ENCODE results near the gene EXOC3L4.

The EXOC3L4 gene

DNA sequence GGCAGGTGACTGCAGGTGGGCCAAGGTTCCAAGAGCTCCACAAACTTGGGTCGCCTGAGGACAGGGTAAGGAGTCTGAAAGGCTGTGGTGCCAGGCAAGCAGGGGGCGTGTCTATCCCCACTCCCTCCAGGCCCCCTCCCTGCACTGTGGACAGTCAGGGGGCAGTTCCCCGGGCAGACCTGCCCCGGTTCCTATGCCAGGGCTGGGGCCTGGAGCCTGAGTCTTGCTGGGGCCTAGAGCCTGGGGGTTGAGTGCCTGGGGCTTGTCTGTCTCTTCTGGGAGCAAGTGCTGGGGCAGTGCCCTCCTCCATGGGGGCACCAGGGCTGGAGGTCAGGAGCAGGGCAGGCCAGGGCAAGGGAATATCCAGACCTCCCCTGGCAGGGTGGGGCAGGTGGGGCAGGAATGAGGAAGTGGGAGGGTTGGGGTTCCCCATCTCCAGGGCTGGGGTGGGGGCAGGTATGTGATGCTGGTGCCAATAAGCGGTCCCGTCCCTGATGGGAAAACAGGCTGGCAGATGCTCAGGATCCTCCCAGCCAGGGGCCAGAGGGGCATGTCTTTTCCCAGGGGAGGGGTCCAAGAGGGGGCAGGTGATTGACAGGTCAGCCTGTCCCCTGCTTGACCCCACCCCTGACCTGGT lies 16.8 kb downstream of the EXOC3L4 start:
- TF ChIP-seq, protein P1, sequence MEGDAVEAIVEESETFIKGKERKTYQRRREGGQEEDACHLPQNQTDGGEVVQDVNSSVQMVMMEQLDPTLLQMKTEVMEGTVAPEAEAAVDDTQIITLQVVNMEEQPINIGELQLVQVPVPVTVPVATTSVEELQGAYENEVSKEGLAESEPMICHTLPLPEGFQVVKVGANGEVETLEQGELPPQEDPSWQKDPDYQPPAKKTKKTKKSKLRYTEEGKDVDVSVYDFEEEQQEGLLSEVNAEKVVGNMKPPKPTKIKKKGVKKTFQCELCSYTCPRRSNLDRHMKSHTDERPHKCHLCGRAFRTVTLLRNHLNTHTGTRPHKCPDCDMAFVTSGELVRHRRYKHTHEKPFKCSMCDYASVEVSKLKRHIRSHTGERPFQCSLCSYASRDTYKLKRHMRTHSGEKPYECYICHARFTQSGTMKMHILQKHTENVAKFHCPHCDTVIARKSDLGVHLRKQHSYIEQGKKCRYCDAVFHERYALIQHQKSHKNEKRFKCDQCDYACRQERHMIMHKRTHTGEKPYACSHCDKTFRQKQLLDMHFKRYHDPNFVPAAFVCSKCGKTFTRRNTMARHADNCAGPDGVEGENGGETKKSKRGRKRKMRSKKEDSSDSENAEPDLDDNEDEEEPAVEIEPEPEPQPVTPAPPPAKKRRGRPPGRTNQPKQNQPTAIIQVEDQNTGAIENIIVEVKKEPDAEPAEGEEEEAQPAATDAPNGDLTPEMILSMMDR (IDR thresholded peaks at IDR 0.05; ENCODE audit: low read length), result no peak
- no peak for TF ChIP-seq EZH2 (IDR thresholded peaks at IDR 0.05; ENCODE audit: borderline replicate concordance, low read length)
- Histone ChIP-seq H3K4me3 (ENCODE audit: low read depth, low read length, poor library complexity, severe bottlenecking) (peak overlapping the region; percentile 19), H3K79me2 (ENCODE audit: insufficient read depth, low read length) (no peaks in the 10 kb centered on the region), H3K27me3 (ENCODE audit: insufficient read depth, low read length) (no peaks in the 10 kb centered on the region; the same call in 1 of the 2 replicates), H3K9me2 (ENCODE audit: low read depth, low read length) (no peaks in the 10 kb centered on the region), H3K4me2 (ENCODE audit: low read length) (peak overlapping the region; percentile 23; the same call in 1 of the 2 replicates), H3F3A (ENCODE audit: insufficient read depth, low read length) (no peaks in the 10 kb centered on the region), H3K4me1 (ENCODE audit: insufficient read depth, low read length, severe bottlenecking) (peaks cover 44% of the 10 kb centered on the region), H4K20me1 (ENCODE audit: insufficient read depth, low read length) (no peaks in the 10 kb centered on the region), H2AFZ (ENCODE audit: low read length) (no peak overlapping the region), H3K9me3 (ENCODE audit: low read length) (no peaks in the 10 kb centered on the region), H3K36me3 (ENCODE audit: insufficient read depth, low read length) (no peaks in the 10 kb centered on the region), H3K27ac (ENCODE audit: low read depth, low read length, poor library complexity, severe bottlenecking) (peak overlapping the region; percentile 64), H3K9ac (ENCODE audit: low read length) (peak overlapping the region; percentile 8; the same call in 1 of the 2 replicates)

- Histone ChIP-seq H4K20me1 (ENCODE audit: insufficient read depth, low read length) (no peaks in the 10 kb centered on the region), H3K9me2 (ENCODE audit: low read depth, low read length) (no peaks in the 10 kb centered on the region), H2AFZ (ENCODE audit: low read length) (no peak overlapping the region), H3K4me3 (ENCODE audit: low read depth, low read length, poor library complexity, severe bottlenecking) (no peak overlapping the region), H3K9ac (ENCODE audit: low read length) (peak overlapping the region; percentile 32; the same call in 1 of the 2 replicates), H3K4me2 (ENCODE audit: low read length) (peak overlapping the region; percentile 23; the same call in 1 of the 2 replicates), H3F3A (ENCODE audit: insufficient read depth, low read length) (no peaks in the 10 kb centered on the region), H3K4me1 (ENCODE audit: insufficient read depth, low read length, severe bottlenecking) (peaks cover 43% of the 10 kb centered on the region), H3K79me2 (ENCODE audit: insufficient read depth, low read length) (no peaks in the 10 kb centered on the region), H3K36me3 (ENCODE audit: insufficient read depth, low read length) (no peaks in the 10 kb centered on the region), H3K27ac (ENCODE audit: low read depth, low read length, poor library complexity, severe bottlenecking) (peak overlapping the region; percentile 64), H3K9me3 (ENCODE audit: low read length) (no peaks in the 10 kb centered on the region), H3K27me3 (ENCODE audit: insufficient read depth, low read length) (no peaks in the 10 kb centered on the region; the same call in 1 of the 2 replicates)
- TF ChIP-seq, protein P1 (IDR thresholded peaks at IDR 0.05; ENCODE audit: low read length), result no peak
- TF ChIP-seq EZH2 (IDR thresholded peaks at IDR 0.05; ENCODE audit: borderline replicate concordance, low read length), result no peak
These were observed 18.1 kb downstream of the EXOC3L4 start for GRCh38 chr14:103112400-103113243.

DNA sequence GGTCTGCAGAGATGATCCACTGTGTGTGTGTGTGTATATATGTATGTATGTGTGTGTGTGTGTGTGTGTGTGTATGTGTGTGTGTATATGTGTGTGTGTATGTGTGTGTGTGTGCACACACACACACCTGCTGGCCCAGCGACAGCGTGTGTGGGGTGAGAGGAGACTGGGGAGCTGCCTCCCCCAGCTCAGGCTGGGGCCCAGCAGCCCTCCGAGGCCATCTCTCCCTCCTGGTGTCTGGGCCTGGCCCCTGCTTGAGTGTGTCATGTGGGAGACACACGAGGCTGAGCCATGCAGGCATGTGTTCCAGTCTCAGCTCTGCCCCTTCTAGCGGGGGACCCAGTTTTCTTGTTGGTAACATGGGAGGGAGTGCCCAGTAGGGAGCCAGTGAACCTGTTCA lies 18.8 kb downstream of the EXOC3L4 start:
- no peak overlapping the region; the same call in 1 of the 2 replicates for H3K9ac ChIP-seq (ENCODE audit: low read length)
- H3K4me3 ChIP-seq (ENCODE audit: low read depth, low read length, poor library complexity, severe bottlenecking), result no peak overlapping the region
- no peaks in the 10 kb centered on the region; the same call in 1 of the 2 replicates for H3K27me3 ChIP-seq (ENCODE audit: insufficient read depth, low read length)
- no peak overlapping the region for H3K27ac ChIP-seq (ENCODE audit: low read depth, low read length, poor library complexity, severe bottlenecking)
- H3K36me3 ChIP-seq (ENCODE audit: insufficient read depth, low read length), result no peaks in the 10 kb centered on the region
- no peaks in the 10 kb centered on the region for H3K79me2 ChIP-seq (ENCODE audit: insufficient read depth, low read length)
- H3K4me1 ChIP-seq (ENCODE audit: insufficient read depth, low read length, severe bottlenecking), result peaks cover 43% of the 10 kb centered on the region
- H3F3A ChIP-seq (ENCODE audit: insufficient read depth, low read length), result no peaks in the 10 kb centered on the region
- H4K20me1 ChIP-seq (ENCODE audit: insufficient read depth, low read length), result no peaks in the 10 kb centered on the region
- H2AFZ ChIP-seq (ENCODE audit: low read length), result no peak overlapping the region
- H3K9me2 ChIP-seq (ENCODE audit: low read depth, low read length), result no peaks in the 10 kb centered on the region
- H3K4me2 ChIP-seq (ENCODE audit: low read length), result no peak overlapping the region
- TF ChIP-seq EZH2 (IDR thresholded peaks at IDR 0.05; ENCODE audit: borderline replicate concordance, low read length), result no peak
- TF ChIP-seq, protein P1 (IDR thresholded peaks at IDR 0.05; ENCODE audit: low read length), result no peak
- H3K9me3 ChIP-seq (ENCODE audit: low read length), result no peaks in the 10 kb centered on the region

Measured in OCI-LY1 (cell line).